Measurements from ENCODE around the gene FSTL4.
A peak's percentile ranks its signal among the peaks of the same experiment; 100 is the strongest.

The FSTL4 gene

GRCh38 chr5:133483406-133484090, 128.8 kb downstream of the FSTL4 start:
- no peak for DNase-seq (ENCODE audit: low read depth in 1 of 2, low spot score in 1 of 2)

DNA sequence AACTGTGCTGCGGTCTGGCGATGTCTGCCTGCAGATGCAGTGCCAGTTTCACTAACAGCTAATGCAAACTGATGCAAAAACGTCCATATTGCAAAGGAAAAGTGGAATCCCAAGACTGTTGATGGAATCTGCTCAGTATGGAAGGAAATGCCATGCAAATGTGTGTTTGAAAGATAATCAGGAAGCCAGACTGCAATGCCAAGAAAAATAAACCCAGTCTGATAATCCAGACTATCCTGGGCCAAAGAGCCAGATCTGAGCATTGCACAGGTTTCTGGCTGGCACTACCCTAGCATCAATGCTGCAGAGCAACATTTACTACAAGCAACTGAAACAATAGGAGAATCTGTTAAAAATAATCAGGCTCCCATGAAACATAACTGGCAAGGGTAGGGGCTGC, 130.3 kb downstream of the FSTL4 start:
- no peak for DNase-seq (ENCODE audit: low read depth in 1 of 2, low spot score in 1 of 2)

- no peak for DNase-seq (ENCODE audit: low read depth in 1 of 2, low spot score in 1 of 2)
Measured at GRCh38 chr5:133480866-133481265, 131.5 kb downstream of the FSTL4 start.

GRCh38 chr5:133480366-133480765, 132.0 kb downstream of the FSTL4 start:
- no peak for DNase-seq (ENCODE audit: low read depth in 1 of 2, low spot score in 1 of 2)

DNA sequence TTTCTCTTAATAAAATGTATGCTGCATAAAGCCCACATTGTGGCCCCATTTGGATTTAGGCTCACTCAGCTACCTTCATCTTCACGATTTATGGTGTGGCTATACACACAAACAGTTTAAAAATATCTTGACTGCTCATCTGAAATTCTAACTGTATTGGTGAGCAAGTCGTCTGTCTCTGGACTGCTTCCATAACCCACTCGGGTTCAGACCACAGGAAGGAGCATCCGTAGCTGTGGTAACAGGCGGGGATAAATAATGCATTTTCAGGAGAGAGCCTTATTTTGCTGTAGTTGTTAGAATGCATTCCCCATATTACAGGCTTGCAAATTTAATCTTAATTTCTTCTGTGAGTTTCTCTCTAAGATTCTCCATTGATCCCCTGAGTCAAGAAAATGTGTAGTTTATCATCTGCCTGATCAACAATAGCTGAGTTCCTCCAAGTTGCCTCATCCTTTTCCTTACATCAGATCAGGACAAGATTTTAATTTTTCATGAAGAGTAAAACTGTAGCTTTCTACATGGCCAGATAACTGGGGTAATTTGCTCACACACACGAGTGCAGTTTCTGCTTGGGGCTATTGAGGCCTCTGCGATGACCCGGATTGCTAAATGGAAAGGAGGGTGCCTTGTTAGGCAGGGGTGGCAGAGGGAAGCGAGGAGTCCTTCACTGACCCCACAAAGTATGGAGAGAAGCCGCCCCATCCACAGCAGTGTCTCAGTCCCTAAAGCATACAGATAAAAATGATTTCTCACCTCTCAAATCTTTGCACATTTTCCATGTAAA, 133.9 kb downstream of the FSTL4 start:
- no peak for DNase-seq (ENCODE audit: low read depth in 1 of 2, low spot score in 1 of 2)

DNA sequence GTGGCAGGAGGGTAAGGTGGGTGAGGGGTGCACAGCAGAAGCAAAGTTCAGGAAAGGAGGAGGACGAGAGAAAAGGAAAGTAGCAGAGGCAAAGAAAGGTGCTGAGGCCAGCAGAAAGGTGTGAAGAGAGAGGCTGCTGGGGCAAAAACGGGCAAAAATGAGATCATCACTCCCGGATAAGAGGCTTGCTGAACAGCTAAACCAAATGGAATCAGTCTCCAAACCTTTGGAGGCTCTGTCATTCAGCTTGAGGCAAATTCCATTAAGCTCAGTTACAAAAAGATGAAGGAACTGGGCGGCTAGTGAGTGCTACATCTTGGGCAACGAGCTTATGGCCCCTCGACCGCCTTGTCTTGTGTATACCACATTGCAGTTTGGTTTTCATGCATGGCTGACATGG, 136.4 kb downstream of the FSTL4 start:
- no peak for DNase-seq (ENCODE audit: low read depth in 1 of 2, low spot score in 1 of 2)

- no peak for DNase-seq (ENCODE audit: low read depth in 1 of 2, low spot score in 1 of 2)
Measured at GRCh38 chr5:133474851-133475590, 137.3 kb downstream of the FSTL4 start.

DNA sequence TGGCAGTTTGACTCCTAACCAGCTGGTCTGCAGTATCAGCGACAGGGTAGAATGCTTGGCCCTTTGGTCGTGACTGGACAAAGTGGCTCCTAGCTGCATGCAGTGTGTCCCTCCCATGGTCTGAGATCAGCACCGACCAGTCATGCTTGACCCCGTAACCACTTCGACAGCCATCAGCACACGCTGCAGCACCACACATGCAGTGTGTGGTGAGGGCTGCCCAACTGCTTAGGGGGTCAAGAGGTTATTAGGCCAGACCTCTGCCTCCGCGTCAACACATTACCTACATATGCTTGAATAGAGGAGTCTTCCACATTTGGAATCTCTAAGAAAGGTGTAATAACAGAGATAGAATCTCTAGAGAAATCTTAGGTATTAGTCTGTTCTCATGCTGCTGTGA, 139.1 kb downstream of the FSTL4 start:
- DNase-seq (ENCODE audit: low read depth in 1 of 2, low spot score in 1 of 2) = no peak

DNA sequence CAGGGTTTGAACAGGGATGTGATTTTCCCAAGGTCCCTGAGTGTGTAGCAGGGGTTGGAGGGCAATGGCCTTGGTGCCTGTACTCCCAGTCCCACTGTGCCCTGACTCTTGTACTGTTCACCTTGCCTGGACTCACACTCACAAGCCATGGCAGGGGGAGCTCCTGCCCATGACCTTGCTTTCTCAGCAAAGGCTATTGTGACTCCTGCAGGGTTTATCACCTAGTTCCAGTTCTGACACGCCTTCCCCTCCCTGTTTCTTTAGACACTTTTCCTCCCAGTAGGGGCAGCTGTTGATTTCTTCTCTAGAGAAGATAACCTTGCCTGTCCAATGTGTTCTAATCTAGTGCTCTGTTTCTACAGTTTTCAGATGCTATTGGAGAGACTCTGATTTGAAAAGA, 139.5 kb downstream of the FSTL4 start:
- no peak for DNase-seq (ENCODE audit: low read depth in 1 of 2, low spot score in 1 of 2)

GRCh38 chr5:133471699-133472098, 140.6 kb downstream of the FSTL4 start:
- no peak for DNase-seq (ENCODE audit: low read depth in 1 of 2, low spot score in 1 of 2)

- DNase-seq (ENCODE audit: low read depth in 1 of 2, low spot score in 1 of 2) = no peak
Measured at GRCh38 chr5:133470841-133471240, 141.5 kb downstream of the FSTL4 start.

DNA sequence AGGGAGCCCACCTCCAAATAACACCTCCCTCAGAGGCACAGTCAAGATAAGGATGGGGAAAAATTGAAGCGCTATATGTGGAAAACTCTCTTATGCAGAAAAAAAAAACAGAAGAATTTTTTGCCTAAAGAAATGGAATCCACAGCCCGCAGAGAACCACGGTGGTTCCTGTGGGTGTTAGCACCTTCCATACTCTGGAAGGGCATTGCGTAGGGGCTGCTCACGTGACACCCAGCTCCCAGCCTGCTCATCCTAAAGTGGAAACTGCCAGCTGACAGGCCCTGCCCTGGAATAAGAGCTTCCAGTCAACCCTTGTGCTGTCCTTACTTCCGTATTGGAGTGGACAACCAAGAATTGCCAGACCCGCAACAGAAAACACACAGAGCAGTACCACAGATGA, 142.5 kb downstream of the FSTL4 start:
- DNase-seq (ENCODE audit: low read depth in 1 of 2, low spot score in 1 of 2) = no peak

- DNase-seq (ENCODE audit: low read depth in 1 of 2, low spot score in 1 of 2) = no peak
Measured at GRCh38 chr5:133469252-133469651, 143.1 kb downstream of the FSTL4 start.

DNA sequence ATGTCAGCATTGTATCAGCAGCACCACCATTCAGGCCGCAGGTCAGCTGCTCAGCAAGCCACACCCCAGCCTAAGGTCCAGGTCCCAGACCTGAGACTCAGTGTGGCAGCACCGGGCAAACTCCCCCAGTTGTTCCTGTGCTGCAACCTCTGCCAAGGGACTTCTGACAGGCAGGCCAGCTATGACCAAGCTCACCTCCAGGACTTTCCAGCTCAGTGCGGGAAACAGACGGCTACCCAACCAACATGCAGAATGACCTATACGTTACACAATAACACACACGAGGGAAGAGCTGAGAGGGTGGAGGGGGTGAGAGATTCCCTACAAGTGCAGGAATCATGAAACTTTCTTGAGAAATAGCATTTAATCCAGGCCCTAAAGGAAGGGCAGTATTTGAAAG, 143.7 kb downstream of the FSTL4 start:
- no peak for DNase-seq (ENCODE audit: low read depth in 1 of 2, low spot score in 1 of 2)

- DNase-seq (ENCODE audit: low read depth in 1 of 2, low spot score in 1 of 2) = no peak
Measured at GRCh38 chr5:133467826-133468463, 144.4 kb downstream of the FSTL4 start.

DNA sequence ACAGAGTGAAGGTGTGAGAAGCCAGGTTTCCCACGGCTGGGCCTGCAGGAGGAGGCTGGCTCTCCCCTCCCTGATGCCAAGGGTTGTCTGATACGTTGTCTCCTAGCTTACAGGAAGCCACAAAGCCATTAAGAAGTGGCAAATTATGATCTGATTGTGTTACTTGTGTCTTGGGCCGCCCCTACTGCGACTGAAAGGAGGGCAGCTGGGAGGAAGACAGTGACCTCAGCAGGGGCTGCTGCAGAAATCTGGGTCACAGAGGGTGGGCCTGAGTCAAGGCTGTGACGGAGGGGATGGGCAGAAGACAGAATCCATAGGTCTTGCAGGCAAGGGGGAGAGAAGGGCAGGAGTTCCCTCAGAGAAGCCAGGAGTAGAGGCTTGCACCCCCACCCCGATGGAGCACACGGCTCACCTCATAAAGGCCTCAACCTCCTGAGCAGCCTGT, 145.0 kb downstream of the FSTL4 start:
- no peak for DNase-seq (ENCODE audit: low read depth in 1 of 2, low spot score in 1 of 2)

GRCh38 chr5:133466556-133467334, 145.6 kb downstream of the FSTL4 start:
- DNase-seq (ENCODE audit: low read depth in 1 of 2, low spot score in 1 of 2) = no peak

- no peak for DNase-seq (ENCODE audit: low read depth in 1 of 2, low spot score in 1 of 2)
Measured at GRCh38 chr5:133464013-133464412, 148.3 kb downstream of the FSTL4 start.

- DNase-seq (ENCODE audit: low read depth in 1 of 2, low spot score in 1 of 2) = no peak
Measured at GRCh38 chr5:133461796-133462516, 150.4 kb downstream of the FSTL4 start.

DNA sequence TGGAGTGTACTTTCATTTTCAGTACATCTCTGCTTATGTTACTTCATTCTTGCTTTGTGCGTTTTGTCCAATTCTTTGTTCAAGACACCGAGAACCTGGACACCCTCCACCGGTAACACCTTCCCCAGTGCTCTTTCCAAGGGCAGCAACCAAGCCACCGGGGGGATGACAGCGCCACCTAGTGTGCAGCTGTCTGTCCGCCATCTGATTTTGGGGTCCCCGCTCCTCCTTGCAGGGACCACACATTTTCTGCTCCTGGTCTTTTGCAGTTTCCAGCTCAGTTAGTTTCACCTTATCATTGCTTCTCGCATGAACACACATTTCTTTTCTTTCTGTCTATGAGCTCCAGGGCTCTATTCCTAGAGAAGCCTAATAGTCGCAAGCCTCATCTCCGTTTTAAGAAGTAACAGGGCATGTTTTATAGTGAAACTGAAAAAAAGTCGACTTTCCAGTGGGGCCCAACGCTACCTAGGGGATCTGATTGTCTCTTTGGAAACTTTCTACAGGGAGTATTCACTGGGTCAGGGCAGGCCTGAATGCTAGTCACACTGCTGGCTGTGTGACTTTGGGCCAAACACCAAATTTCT, 152.1 kb downstream of the FSTL4 start:
- DNase-seq (ENCODE audit: low read depth in 1 of 2, low spot score in 1 of 2) = peak in 1 of 2 donors; percentile 12
